Mammary epithelial cell (primary cell): ENCODE measurements around the gene TLE2.

ENCODE experiments used
- CTCF ChIP-seq, 2 donors: IDR thresholded peaks in 1 of 2; conservative IDR thresholded peaks in 1 of 2; 2 replicates each; pipeline ENCODE4 v1.5.1; 2011 to 2012; ENCODE audit warnings: inconsistent platforms in 2 of 2, low read length in 2 of 2, mild to moderate bottlenecking in 2 of 2, control low read depth in 1 of 2, low read depth in 1 of 2; ENCODE audit not compliant: insufficient read depth in 1 of 2; ENCODE audit errors: extremely low read depth in 1 of 2
- EZH2 ChIP-seq: IDR thresholded peaks from 2 replicates; pipeline ENCODE4 v1.6.1; 2012; ENCODE audit warnings: low read length, inconsistent platforms, borderline replicate concordance

DNA sequence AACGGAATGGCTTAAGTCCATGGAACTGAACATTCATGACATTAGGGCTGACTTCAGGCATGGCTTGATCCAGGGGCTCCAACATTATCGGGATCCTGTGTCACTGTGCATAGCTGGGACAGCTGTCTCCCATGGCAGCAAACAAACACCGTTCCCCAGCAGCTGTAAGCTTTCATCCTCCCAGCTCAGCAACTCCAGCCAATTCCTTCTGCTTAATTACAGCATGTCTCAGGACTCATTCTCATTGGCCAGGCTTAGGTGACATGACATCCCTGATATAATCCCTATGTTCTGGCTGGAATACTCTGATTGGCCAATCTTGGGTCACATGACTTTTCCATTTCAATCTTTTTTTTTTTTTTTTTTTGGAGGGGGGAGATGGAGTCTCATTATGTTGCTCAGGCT is 44.1 kb upstream of the TLE2 start:
- no peak for TF ChIP-seq CTCF (conservative IDR thresholded peaks at IDR 0.05 in 1 of 2, IDR thresholded peaks at IDR 0.05 in 1 of 2; ENCODE audit: extremely low read depth in 1 of 2, insufficient read depth in 1 of 2, low read depth in 1 of 2, low read length in 2 of 2)
- TF ChIP-seq EZH2 = no peak
